Neural progenitor cell (in vitro differentiated cells): ENCODE data around the gene SPANXA2. TPM values are rescaled to one million over a fixed set of nuclear protein-coding genes. Genes with fewer than 3 reads are reported as not detected.
"Not testable (repeated sequence)": the region's sequence is repeated elsewhere in the genome, so short reads cannot be mapped to it uniquely, and the experiment has no call there.

Experiments used
- DNase-seq: peaks from one replicate; pipeline ENCODE4 v3.0.0-alpha.2; 2016; ENCODE audit warnings: low spot score
- H2AFZ ChIP-seq: fragments of 200-600 bp; sonication (generic); replicated peaks from 2 replicates; pipeline ENCODE4 v1.6.1; 2016; ENCODE audit warnings: antibody characterized with exemption
- H3F3A ChIP-seq: fragments of 200-600 bp; sonication (generic); 2 replicates; pipeline ENCODE4 v1.6.1; 2016; ENCODE audit warnings: antibody characterized with exemption, low read depth
- H3K27ac ChIP-seq: fragments of 200-600 bp; sonication (generic); 2 replicates; pipeline ENCODE4 v1.5.1; 2016; ENCODE audit warnings: mild to moderate bottlenecking
- H3K27me3 ChIP-seq: fragments of 200-600 bp; sonication (generic); 2 replicates; pipeline ENCODE4 v1.6.1; 2016; ENCODE audit warnings: mild to moderate bottlenecking, moderate library complexity
- H3K36me3 ChIP-seq: fragments of 200-600 bp; sonication (generic); 2 replicates; pipeline ENCODE4 v1.5.1; 2016
- H3K4me1 ChIP-seq: fragments of 200-600 bp; sonication (generic); 2 replicates; pipeline ENCODE4 v1.6.1; 2016; ENCODE audit warnings: mixed run types
- H3K4me2 ChIP-seq: fragments of 200-600 bp; sonication (generic); 2 replicates; pipeline ENCODE4 v1.6.1; 2016
- H3K4me3 ChIP-seq: fragments of 200-600 bp; sonication (generic); 2 replicates; pipeline ENCODE4 v1.5.1; 2016
- H3K79me2 ChIP-seq: fragments of 200-600 bp; sonication (generic); 2 replicates; pipeline ENCODE4 v1.6.1; 2016; ENCODE audit warnings: low read depth
- H3K9ac ChIP-seq: fragments of 200-600 bp; sonication (generic); 2 replicates; pipeline ENCODE4 v1.6.1; 2016
- H3K9me3 ChIP-seq: fragments of 200-600 bp; sonication (generic); 2 replicates; pipeline ENCODE4 v1.5.1; 2016; ENCODE audit warnings: low read depth
- H4K20me1 ChIP-seq: fragments of 200-600 bp; sonication (generic); 2 replicates; pipeline ENCODE4 v1.6.1; 2016; ENCODE audit warnings: low read depth
- H3K27ac Mint-ChIP-seq: 3 replicates; pipeline ENCODE4 v1.8.0; 2021; ENCODE audit warnings: mixed read lengths
- H3K27me3 Mint-ChIP-seq: 2 replicates; pipeline ENCODE4 v1.8.0; 2022; ENCODE audit warnings: low read depth, mild to moderate bottlenecking, inconsistent platforms, moderate library complexity, mixed read lengths; ENCODE audit not compliant: insufficient read depth
- H3K36me3 Mint-ChIP-seq: 3 replicates; pipeline ENCODE4 v1.8.0; 2021; ENCODE audit warnings: mixed read lengths
- H3K4me1 Mint-ChIP-seq: 3 replicates; pipeline ENCODE4 v1.8.0; 2021; ENCODE audit warnings: mixed read lengths
- H3K4me3 Mint-ChIP-seq: 3 replicates; pipeline ENCODE4 v1.8.0; 2021; ENCODE audit warnings: mild to moderate bottlenecking, moderate library complexity, mixed read lengths
- H3K9me3 Mint-ChIP-seq: 3 replicates; pipeline ENCODE4 v1.8.0; 2020; ENCODE audit warnings: mixed read lengths
- CTCF ChIP-seq: fragments of 200-600 bp; sonication (generic); IDR thresholded peaks from 2 replicates; pipeline ENCODE4 v1.5.1; 2017; ENCODE audit warnings: antibody characterized with exemption, mild to moderate bottlenecking
- EZH2 ChIP-seq: fragments of 200-600 bp; sonication (generic); IDR thresholded peaks from 2 replicates; pipeline ENCODE4 v1.6.1; 2017; ENCODE audit warnings: antibody characterized with exemption, mild to moderate bottlenecking, moderate library complexity
- EZH2phosphoT487 ChIP-seq: fragments of 200-600 bp; sonication (generic); IDR thresholded peaks from 2 replicates; pipeline ENCODE4 v1.6.1; 2017; ENCODE audit warnings: antibody characterized with exemption
- total RNA-seq: library from RNA; depleted of rRNA; stranded (reverse); fragments of >200 nt; gene quantifications from 2 replicates; pipeline ENCODE4 v1.2.3, GENCODE V29; 2015; ENCODE audit warnings: low replicate concordance

Gene SPANXA2, protein sequence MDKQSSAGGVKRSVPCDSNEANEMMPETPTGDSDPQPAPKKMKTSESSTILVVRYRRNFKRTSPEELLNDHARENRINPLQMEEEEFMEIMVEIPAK
- total RNA-seq: not detected in 2 replicates

DNA sequence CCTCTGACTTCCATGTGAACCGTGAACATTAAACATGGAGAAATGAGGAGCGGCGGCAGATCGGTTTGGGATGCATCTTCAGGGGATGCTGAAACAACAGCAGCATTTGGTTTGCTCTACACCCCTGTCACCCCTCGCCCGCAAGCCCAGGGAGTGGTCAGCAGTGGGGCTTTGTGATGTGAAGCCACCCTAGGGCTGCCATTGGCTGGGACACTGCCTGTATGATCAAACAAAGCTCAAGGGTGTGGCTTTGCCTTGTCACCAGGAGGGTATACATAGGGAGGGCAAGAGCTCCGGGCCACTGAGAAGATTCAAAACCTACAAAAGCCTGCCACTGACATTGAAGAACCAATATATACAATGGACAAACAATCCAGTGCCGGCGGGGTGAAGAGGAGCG lies at the start of gene SPANXA2:
Gene SPANXA2, plus strand, starts transcription at position 301 of the 400 bp plus-strand sequence. Its CDS starts 60 bp downstream, at position 361.
- H2AFZ ChIP-seq, DNase-seq, H3K9me3 Mint-ChIP-seq, H3F3A ChIP-seq, H3K4me1 Mint-ChIP-seq, H3K9me3 ChIP-seq, H3K79me2 ChIP-seq, H3K4me3 ChIP-seq, H3K4me2 ChIP-seq, H3K27me3 ChIP-seq, H3K36me3 Mint-ChIP-seq, H3K4me3 Mint-ChIP-seq, H4K20me1 ChIP-seq, H3K36me3 ChIP-seq, H3K4me1 ChIP-seq, H3K27ac ChIP-seq, H3K27me3 Mint-ChIP-seq, H3K9ac ChIP-seq, H3K27ac Mint-ChIP-seq: not testable (repeated sequence)

- not testable (repeated sequence) for H3K36me3 Mint-ChIP-seq, DNase-seq
Measured at GRCh38 chrX:141542551-141542950, 47.0 kb upstream of the SPANXA2 start.

GRCh38 chrX:141584638-141585037 lies 4.9 kb upstream of the SPANXA2 start, which contains the start of gene SPANXA1:
TSS of gene SPANXA1 (minus strand) at chrX:141584738. CDS start at chrX:141584678, 60 bp downstream.
- H3K36me3 ChIP-seq, H3K9me3 ChIP-seq, H3K27ac Mint-ChIP-seq, H3K27ac ChIP-seq, H3K9ac ChIP-seq, H3K4me3 ChIP-seq, H3K4me2 ChIP-seq, H3K4me1 Mint-ChIP-seq, H3K9me3 Mint-ChIP-seq, H3K79me2 ChIP-seq, H3K36me3 Mint-ChIP-seq, H3F3A ChIP-seq, H2AFZ ChIP-seq, H3K4me3 Mint-ChIP-seq, H3K27me3 Mint-ChIP-seq, H3K27me3 ChIP-seq, DNase-seq, H3K4me1 ChIP-seq, H4K20me1 ChIP-seq: not testable (repeated sequence)

More at GRCh38 chrX:141542551-141542950, 47.0 kb upstream of the SPANXA2 start:
- not testable (repeated sequence) for H4K20me1 ChIP-seq, H3K27ac Mint-ChIP-seq, H3K4me2 ChIP-seq, H2AFZ ChIP-seq, H3K9me3 Mint-ChIP-seq, H3K4me1 ChIP-seq, H3K36me3 ChIP-seq, H3K4me3 ChIP-seq, H3K9ac ChIP-seq, H3K27ac ChIP-seq, H3K79me2 ChIP-seq, H3F3A ChIP-seq, H3K4me1 Mint-ChIP-seq, H3K27me3 ChIP-seq, H3K9me3 ChIP-seq, H3K4me3 Mint-ChIP-seq, H3K27me3 Mint-ChIP-seq

DNA sequence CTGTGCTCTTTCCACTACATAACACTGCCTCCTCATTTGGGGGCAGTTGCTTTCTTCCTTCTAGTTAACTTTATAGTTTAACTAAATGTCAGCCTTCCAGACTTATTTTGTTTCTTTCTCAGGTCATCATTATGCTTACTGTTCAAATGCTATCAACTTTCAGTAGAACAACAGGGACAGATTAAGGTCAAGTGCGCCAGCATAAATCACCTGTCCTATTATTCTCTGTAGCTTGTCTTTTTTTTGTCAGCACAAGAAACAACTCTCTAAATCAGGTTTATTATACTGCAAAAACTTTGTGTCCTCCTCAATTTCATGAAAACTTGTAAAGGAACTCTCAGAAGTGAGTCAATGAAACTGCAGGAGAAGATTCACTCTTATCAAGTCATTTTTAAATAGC lies 19.6 kb downstream of the SPANXA2 start:
- Histone ChIP-seq H3K4me1 (no peaks in the 10 kb centered on the region), H4K20me1 (no peaks in the 10 kb centered on the region), H3K79me2 (no peaks in the 10 kb centered on the region), H3K4me2 (no peak overlapping the region), H3F3A (no peaks in the 10 kb centered on the region), H3K4me3 (no peak overlapping the region), H3K27ac (no peak overlapping the region), H3K9me3 (peaks cover 4% of the 10 kb centered on the region), H3K36me3 (no peaks in the 10 kb centered on the region), H3K9ac (no peak overlapping the region), H3K27me3 (no peaks in the 10 kb centered on the region), H2AFZ (no peak overlapping the region)
- TF ChIP-seq EZH2phosphoT487 (no peak), CTCF (no peak), EZH2 (no peak)
- peaks cover 10% of the 10 kb centered on the region for H3K9me3 Mint-ChIP-seq
- H3K27me3 Mint-ChIP-seq: no peaks in the 10 kb centered on the region
- no peak overlapping the region for H3K4me3 Mint-ChIP-seq
- no peaks in the 10 kb centered on the region for H3K36me3 Mint-ChIP-seq
- H3K4me1 Mint-ChIP-seq: no peaks in the 10 kb centered on the region
- no peak for DNase-seq
- H3K27ac Mint-ChIP-seq: no peak overlapping the region

DNA sequence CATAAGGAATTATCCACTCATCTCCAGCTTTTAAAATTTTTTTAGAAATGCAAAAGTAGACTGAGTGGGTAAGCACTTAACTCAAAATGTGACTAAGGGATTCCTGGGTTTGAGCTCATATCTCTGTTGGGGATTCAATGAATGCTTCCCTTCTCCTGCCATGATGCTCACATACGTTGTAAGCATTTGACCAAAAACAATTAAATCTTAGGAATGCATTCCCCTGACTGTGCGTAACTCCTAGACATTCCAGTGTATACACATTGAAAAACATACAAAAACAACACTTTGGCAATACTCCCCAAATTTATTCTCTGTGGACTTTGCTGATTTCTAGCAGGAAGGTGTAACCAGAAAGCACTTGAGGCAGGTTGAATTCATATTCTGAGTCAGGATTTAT lies 29.8 kb downstream of the SPANXA2 start:
- no peak overlapping the region for H3K27ac ChIP-seq
- H3K9me3 ChIP-seq: no peaks in the 10 kb centered on the region
- no peak overlapping the region for H3K4me2 ChIP-seq
- H3K9ac ChIP-seq: no peak overlapping the region
- no peaks in the 10 kb centered on the region for H4K20me1 ChIP-seq
- DNase-seq: no peak
- peaks cover 8% of the 10 kb centered on the region for H3K9me3 Mint-ChIP-seq
- H3K4me3 Mint-ChIP-seq: no peak overlapping the region
- no peaks in the 10 kb centered on the region for H3K36me3 ChIP-seq
- H3K4me1 ChIP-seq: no peaks in the 10 kb centered on the region
- no peaks in the 10 kb centered on the region for H3K27me3 ChIP-seq
- H3F3A ChIP-seq: no peaks in the 10 kb centered on the region
- TF ChIP-seq EZH2 (no peak), EZH2phosphoT487 (no peak), CTCF (no peak)
- H2AFZ ChIP-seq: no peak overlapping the region
- H3K79me2 ChIP-seq: no peaks in the 10 kb centered on the region
- no peak overlapping the region for H3K4me3 ChIP-seq
- peaks cover 5% of the 10 kb centered on the region for H3K27me3 Mint-ChIP-seq
- no peak overlapping the region for H3K27ac Mint-ChIP-seq
- no peaks in the 10 kb centered on the region for H3K36me3 Mint-ChIP-seq
- H3K4me1 Mint-ChIP-seq: peaks cover 3% of the 10 kb centered on the region
